HepG2 (cell line): ENCODE measurements around the gene RETREG2. TPM values are rescaled to one million over a fixed set of nuclear protein-coding genes. Genes with fewer than 3 reads are reported as not detected.

Experiments used
- HES4 ChIP-seq: sonication (generic); formaldehyde crosslinking; IDR thresholded peaks from 2 replicates; pipeline ENCODE4 v1.9.0; 2021; ENCODE audit warnings: mild to moderate bottlenecking, missing genetic modification reagents, borderline replicate concordance
- HNRNPH1 ChIP-seq: fragments of 200-400 bp; formaldehyde crosslinking; optimal IDR thresholded peaks from 2 replicates; pipeline ENCODE3; 2017; ENCODE audit warnings: mild to moderate bottlenecking, low read depth, low read length
- KLF15 ChIP-seq: sonication (generic); formaldehyde crosslinking; IDR thresholded peaks from 2 replicates; pipeline ENCODE4 v1.8.1; 2023; ENCODE audit warnings: borderline replicate concordance, mild to moderate bottlenecking, inconsistent platforms, missing genetic modification reagents, mixed read lengths
- MBNL3 ChIP-seq: fragments of 250-450 bp; sonication (Bioruptor Pico); conservative IDR thresholded peaks from 2 replicates; pipeline ENCODE4 v1.8.0; 2022; ENCODE audit warnings: mild to moderate bottlenecking, inconsistent platforms
- MLX ChIP-seq: IDR thresholded peaks from 2 replicates; pipeline ENCODE4 v1.6.1; 2016
- NFE2L2 ChIP-seq: fragments of 150-350 bp; IDR thresholded peaks from 2 replicates; pipeline ENCODE4 v1.6.1; 2014; ENCODE audit warnings: low read length
- RORA ChIP-seq: sonication (generic); formaldehyde crosslinking; IDR thresholded peaks from 2 replicates; pipeline ENCODE4 v1.5.0; 2020; ENCODE audit warnings: mild to moderate bottlenecking, missing genetic modification reagents, moderate library complexity
- UBTF ChIP-seq: sonication (generic); formaldehyde crosslinking; IDR thresholded peaks from 2 replicates; pipeline ENCODE4 v1.4.0; 2020; ENCODE audit warnings: mild to moderate bottlenecking, missing genetic modification reagents
- ZBTB3 ChIP-seq: sonication (generic); formaldehyde crosslinking; IDR thresholded peaks from 2 replicates; pipeline ENCODE4 v1.4.0; 2020; ENCODE audit warnings: low read depth, mild to moderate bottlenecking, moderate library complexity, missing genetic modification reagents, borderline replicate concordance
- ZFP36 ChIP-seq: fragments of 150-350 bp; IDR thresholded peaks from 2 replicates; pipeline ENCODE4 v1.6.1; 2018; ENCODE audit warnings: borderline replicate concordance, low read length, low read depth; ENCODE audit not compliant: partially characterized antibody
- ZMYM2 ChIP-seq: sonication (generic); formaldehyde crosslinking; IDR thresholded peaks from 2 replicates; pipeline ENCODE4 v1.8.0; 2022; ENCODE audit warnings: mild to moderate bottlenecking, missing genetic modification reagents
- ZNF572 ChIP-seq: sonication (generic); formaldehyde crosslinking; IDR thresholded peaks from 2 replicates; pipeline ENCODE4 v1.5.1; 2020; ENCODE audit warnings: mild to moderate bottlenecking, missing genetic modification reagents
- ZNF652 ChIP-seq: IDR thresholded peaks from 2 replicates; pipeline ENCODE4 v1.6.1; 2016; ENCODE audit warnings: low read depth, borderline replicate concordance
- ZNF761 ChIP-seq: sonication (generic); formaldehyde crosslinking; conservative IDR thresholded peaks from 2 replicates; pipeline ENCODE4 v1.4.0; 2020; ENCODE audit warnings: mild to moderate bottlenecking, missing genetic modification reagents
- ZNF878 ChIP-seq: sonication (generic); formaldehyde crosslinking; IDR thresholded peaks from 2 replicates; pipeline ENCODE4 v1.8.1; 2023; ENCODE audit warnings: mild to moderate bottlenecking, missing genetic modification reagents, moderate library complexity
- ZSCAN12 ChIP-seq: sonication (generic); formaldehyde crosslinking; IDR thresholded peaks from 2 replicates; pipeline ENCODE4 v1.9.0; 2021; ENCODE audit warnings: mild to moderate bottlenecking, missing genetic modification reagents
- polyA plus RNA-seq, 8 experiments: library from polyadenylated mRNA; depleted of rRNA in 3 of 8; stranded (reverse) in 7 of 8; unstranded in 1 of 8; fragments of >200 nt; fragmentation: Illumina TruSeq in 4 of 8; extraction: Trizol in 4 of 8; gene quantifications; 2 replicates each; pipeline versions ENCODE4 v1.2.1 to v1.2.3, GENCODE V29; 2011 to 2016; ENCODE audit warnings: low read depth in 4 of 8, missing spikeins in 1 of 8, mixed read lengths in 1 of 8; ENCODE audit not compliant: insufficient read depth in 1 of 8
- total RNA-seq, 5 experiments: library from RNA; depleted of rRNA; stranded (reverse); fragments of >200 nt; fragmentation: Illumina TruSeq; extraction: Trizol; gene quantifications; 2 replicates each; pipeline ENCODE4 v1.2.3, GENCODE V29; 2016; ENCODE audit warnings: low read depth in 1 of 5
- TF ChIP-seq, protein P1 (sequence below): sonication (generic); formaldehyde crosslinking; IDR thresholded peaks from 2 replicates; pipeline ENCODE4 v1.4.0; 2020; ENCODE audit warnings: mild to moderate bottlenecking, missing genetic modification reagents
- TF ChIP-seq, protein P2 (sequence below): sonication (generic); formaldehyde crosslinking; IDR thresholded peaks from 2 replicates; pipeline ENCODE4 v1.5.1; 2020; ENCODE audit warnings: missing genetic modification reagents, mild to moderate bottlenecking, borderline replicate concordance
- TF ChIP-seq, protein P3 (sequence below): sonication (generic); formaldehyde crosslinking; IDR thresholded peaks from 2 replicates; pipeline ENCODE4 v1.4.0; 2020; ENCODE audit warnings: missing genetic modification reagents; ENCODE audit errors: not compliant biosample characterization
- TF ChIP-seq, protein P4 (sequence below): IDR thresholded peaks from 2 replicates; pipeline ENCODE4 v1.6.1; 2016; ENCODE audit warnings: mild to moderate bottlenecking, missing biosample characterization, missing genetic modification reagents

The RETREG2 gene
- total and polyA plus RNA-seq, 2 of the 13 experiments (the other 11 are each of a cell fraction or from before 2014, with no cell fraction given), result 86.0 to 134 TPM

- TF ChIP-seq, protein P1, sequence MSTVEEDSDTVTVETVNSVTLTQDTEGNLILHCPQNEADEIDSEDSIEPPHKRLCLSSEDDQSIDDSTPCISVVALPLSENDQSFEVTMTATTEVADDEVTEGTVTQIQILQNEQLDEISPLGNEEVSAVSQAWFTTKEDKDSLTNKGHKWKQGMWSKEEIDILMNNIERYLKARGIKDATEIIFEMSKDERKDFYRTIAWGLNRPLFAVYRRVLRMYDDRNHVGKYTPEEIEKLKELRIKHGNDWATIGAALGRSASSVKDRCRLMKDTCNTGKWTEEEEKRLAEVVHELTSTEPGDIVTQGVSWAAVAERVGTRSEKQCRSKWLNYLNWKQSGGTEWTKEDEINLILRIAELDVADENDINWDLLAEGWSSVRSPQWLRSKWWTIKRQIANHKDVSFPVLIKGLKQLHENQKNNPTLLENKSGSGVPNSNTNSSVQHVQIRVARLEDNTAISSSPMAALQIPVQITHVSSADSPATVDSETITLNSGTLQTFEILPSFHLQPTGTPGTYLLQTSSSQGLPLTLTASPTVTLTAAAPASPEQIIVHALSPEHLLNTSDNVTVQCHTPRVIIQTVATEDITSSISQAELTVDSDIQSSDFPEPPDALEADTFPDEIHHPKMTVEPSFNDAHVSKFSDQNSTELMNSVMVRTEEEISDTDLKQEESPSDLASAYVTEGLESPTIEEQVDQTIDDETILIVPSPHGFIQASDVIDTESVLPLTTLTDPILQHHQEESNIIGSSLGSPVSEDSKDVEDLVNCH (CRISPR knock-in tag), result no peak
- TF ChIP-seq MLX (CRISPR knock-in tag) (peak; percentile 67; the same call in 1 of the 2 replicates), UBTF (peak; percentile 80), ZSCAN12 (no peak), ZFP36 (no peak), KLF15 (CRISPR knock-in tag) (no peak), RORA (CRISPR knock-in tag) (no peak), ZNF572 (CRISPR knock-in tag) (no peak), ZNF761 (CRISPR knock-in tag) (no peak), NFE2L2 (no peak), ZNF652 (CRISPR knock-in tag) (no peak), HNRNPH1 (peak; percentile 75), HES4 (CRISPR knock-in tag) (no peak), ZNF878 (CRISPR knock-in tag) (no peak; the same call in 1 of the 2 replicates), ZMYM2 (CRISPR knock-in tag) (0 out of 2 replicates have a peak, but pooled peaks have one; percentile 15), ZBTB3 (CRISPR knock-in tag) (0 out of 2 replicates have a peak, but pooled peaks have one; percentile 44), MBNL3 (CRISPR knock-in tag) (no peak)
- TF ChIP-seq, protein P2, sequence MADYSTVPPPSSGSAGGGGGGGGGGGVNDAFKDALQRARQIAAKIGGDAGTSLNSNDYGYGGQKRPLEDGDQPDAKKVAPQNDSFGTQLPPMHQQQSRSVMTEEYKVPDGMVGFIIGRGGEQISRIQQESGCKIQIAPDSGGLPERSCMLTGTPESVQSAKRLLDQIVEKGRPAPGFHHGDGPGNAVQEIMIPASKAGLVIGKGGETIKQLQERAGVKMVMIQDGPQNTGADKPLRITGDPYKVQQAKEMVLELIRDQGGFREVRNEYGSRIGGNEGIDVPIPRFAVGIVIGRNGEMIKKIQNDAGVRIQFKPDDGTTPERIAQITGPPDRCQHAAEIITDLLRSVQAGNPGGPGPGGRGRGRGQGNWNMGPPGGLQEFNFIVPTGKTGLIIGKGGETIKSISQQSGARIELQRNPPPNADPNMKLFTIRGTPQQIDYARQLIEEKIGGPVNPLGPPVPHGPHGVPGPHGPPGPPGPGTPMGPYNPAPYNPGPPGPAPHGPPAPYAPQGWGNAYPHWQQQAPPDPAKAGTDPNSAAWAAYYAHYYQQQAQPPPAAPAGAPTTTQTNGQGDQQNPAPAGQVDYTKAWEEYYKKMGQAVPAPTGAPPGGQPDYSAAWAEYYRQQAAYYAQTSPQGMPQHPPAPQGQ (CRISPR knock-in tag), result no peak
- TF ChIP-seq, protein P3, sequence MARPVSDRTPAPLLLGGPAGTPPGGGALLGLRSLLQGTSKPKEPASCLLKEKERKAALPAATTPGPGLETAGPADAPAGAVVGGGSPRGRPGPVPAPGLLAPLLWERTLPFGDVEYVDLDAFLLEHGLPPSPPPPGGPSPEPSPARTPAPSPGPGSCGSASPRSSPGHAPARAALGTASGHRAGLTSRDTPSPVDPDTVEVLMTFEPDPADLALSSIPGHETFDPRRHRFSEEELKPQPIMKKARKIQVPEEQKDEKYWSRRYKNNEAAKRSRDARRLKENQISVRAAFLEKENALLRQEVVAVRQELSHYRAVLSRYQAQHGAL, result no peak
- TF ChIP-seq, protein P4, sequence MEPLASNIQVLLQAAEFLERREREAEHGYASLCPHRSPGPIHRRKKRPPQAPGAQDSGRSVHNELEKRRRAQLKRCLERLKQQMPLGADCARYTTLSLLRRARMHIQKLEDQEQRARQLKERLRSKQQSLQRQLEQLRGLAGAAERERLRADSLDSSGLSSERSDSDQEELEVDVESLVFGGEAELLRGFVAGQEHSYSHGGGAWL (CRISPR knock-in tag), result no peak
Observed at GRCh38 chr2:219207884-219208740, 30.0 kb downstream of the RETREG2 start (continued).
